Panc1 (cell line): ENCODE results near the gene SLC1A3.

Experiments
- POLR2AphosphoS5 ChIP-seq: IDR thresholded peaks from 2 replicates; pipeline ENCODE4 v1.6.1; 2012; ENCODE audit warnings: mild to moderate bottlenecking, low read depth, low read length, moderate library complexity
- SIN3A ChIP-seq: IDR thresholded peaks from 2 replicates; pipeline ENCODE4 v1.6.1; 2012; ENCODE audit warnings: low read depth, mild to moderate bottlenecking, low read length, moderate library complexity, borderline replicate concordance; ENCODE audit not compliant: insufficient read depth
- TCF7L2 ChIP-seq: IDR thresholded peaks from 2 replicates; pipeline ENCODE4 v1.6.1; 2011; ENCODE audit warnings: mild to moderate bottlenecking, low read depth, low read length, inconsistent platforms
- TF ChIP-seq, protein P1 (sequence below): fragments of 450-650 bp; IDR thresholded peaks from 2 replicates; pipeline ENCODE4 v1.5.1; 2017; ENCODE audit warnings: mild to moderate bottlenecking

DNA sequence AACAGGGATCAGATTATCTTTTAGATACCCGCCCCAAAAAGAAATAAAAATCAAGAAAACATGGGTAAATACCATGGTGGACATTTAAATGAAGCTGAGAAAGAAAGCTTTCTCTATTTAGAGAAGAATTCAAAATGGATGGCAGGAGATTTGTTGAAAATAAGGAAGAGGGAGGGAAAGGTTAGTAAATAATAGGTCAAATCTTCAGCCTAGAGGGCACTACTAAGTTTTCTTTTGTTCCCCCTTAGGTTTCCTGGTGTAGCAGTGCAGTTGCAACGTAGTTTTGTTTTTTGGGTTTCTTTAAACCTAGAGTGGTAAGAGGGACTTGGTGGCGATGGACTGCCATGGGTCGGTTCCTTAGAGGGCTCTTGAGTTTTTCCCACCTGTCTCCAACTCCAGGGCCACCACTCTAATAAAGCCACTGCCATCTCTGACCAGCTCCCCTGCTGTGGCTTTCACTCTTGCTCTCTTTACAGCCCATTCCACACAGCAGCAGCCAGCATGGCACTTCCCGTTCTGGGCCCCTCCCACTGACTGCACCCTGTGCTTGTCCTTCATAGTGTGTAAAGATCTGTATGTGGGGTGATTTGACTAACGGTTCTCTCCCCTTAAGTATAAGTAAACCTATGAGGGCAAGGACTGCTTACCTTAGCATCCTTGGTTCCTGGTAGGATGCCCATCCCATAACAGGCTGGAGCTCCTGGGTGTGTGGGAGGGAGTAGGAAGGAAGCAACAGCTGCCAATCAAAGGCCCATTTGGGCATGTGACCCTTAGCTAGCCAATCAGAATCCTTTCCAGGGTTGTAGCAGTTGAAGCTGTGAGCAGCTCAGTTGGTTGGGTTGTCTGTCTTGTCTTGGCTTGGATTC, 118.3 kb downstream of the SLC1A3 start:
- TF ChIP-seq, protein P1, sequence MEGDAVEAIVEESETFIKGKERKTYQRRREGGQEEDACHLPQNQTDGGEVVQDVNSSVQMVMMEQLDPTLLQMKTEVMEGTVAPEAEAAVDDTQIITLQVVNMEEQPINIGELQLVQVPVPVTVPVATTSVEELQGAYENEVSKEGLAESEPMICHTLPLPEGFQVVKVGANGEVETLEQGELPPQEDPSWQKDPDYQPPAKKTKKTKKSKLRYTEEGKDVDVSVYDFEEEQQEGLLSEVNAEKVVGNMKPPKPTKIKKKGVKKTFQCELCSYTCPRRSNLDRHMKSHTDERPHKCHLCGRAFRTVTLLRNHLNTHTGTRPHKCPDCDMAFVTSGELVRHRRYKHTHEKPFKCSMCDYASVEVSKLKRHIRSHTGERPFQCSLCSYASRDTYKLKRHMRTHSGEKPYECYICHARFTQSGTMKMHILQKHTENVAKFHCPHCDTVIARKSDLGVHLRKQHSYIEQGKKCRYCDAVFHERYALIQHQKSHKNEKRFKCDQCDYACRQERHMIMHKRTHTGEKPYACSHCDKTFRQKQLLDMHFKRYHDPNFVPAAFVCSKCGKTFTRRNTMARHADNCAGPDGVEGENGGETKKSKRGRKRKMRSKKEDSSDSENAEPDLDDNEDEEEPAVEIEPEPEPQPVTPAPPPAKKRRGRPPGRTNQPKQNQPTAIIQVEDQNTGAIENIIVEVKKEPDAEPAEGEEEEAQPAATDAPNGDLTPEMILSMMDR = no peak
- TF ChIP-seq POLR2AphosphoS5 (no peak), TCF7L2 (no peak), SIN3A (no peak)
